ENCODE measurements around the gene CIAO1. TPM values are rescaled to one million over a fixed set of nuclear protein-coding genes. Genes with fewer than 3 reads are reported as not detected.

The CIAO1 gene
- total RNA-seq, 1 experiment from 2014 or later, result 79.3 TPM

Other genes with a start within 250 kb of the CIAO1 start
- gene GPAT2, start 231.3 kb upstream of the CIAO1 start, total RNA-seq (2014; rRNA removed; shearing (Covaris generic)), result not detected in 2 replicates
- gene ADRA2B, start 149.7 kb upstream of the CIAO1 start, total RNA-seq (2014; rRNA removed; shearing (Covaris generic)), result 0.10 TPM in 1 of 2 replicates, not detected in the other
- not detected in 2 replicates for gene ASTL, start 127.7 kb upstream of the CIAO1 start, total RNA-seq (2014; rRNA removed; shearing (Covaris generic))
- 16.4 and 17.7 TPM in 2 replicates for gene DUSP2, start 120.8 kb upstream of the CIAO1 start, total RNA-seq (2014; rRNA removed; shearing (Covaris generic))
- 169 and 170 TPM in 2 replicates for gene STARD7, start 57.4 kb upstream of the CIAO1 start, total RNA-seq (2014; rRNA removed; shearing (Covaris generic))
- 15.5 and 20.9 TPM in 2 replicates for gene TMEM127, start 228 bp upstream of the CIAO1 start, total RNA-seq (2014; rRNA removed; shearing (Covaris generic))
- gene SNRNP200, start 39.3 kb downstream of the CIAO1 start, total RNA-seq (2014; rRNA removed; shearing (Covaris generic)), result 28.9 and 30.2 TPM in 2 replicates
- not detected in 2 replicates for gene ITPRIPL1, start 59.1 kb downstream of the CIAO1 start, total RNA-seq (2014; rRNA removed; shearing (Covaris generic))
- 38.9 and 52.8 TPM in 2 replicates for gene NCAPH, start 69.5 kb downstream of the CIAO1 start, total RNA-seq (2014; rRNA removed; shearing (Covaris generic))
- gene NEURL3, start 239.1 kb downstream of the CIAO1 start, total RNA-seq (2014; rRNA removed; shearing (Covaris generic)), result not detected in 2 replicates

Data from H4 (cell line).